ENCODE results near the gene PDZK1IP1. TPM values are rescaled to one million over a fixed set of nuclear protein-coding genes. Genes with fewer than 3 reads are reported as not detected.
"Not testable (repeated sequence)": the region's sequence is repeated elsewhere in the genome, so short reads cannot be mapped to it uniquely, and the experiment has no call there.

PDZK1IP1 gene
- total and polyA plus RNA-seq, 2 donors (not counting 1 experiment from before 2014, with no cell fraction given), result 0.21 TPM; not detected in 1

DNA sequence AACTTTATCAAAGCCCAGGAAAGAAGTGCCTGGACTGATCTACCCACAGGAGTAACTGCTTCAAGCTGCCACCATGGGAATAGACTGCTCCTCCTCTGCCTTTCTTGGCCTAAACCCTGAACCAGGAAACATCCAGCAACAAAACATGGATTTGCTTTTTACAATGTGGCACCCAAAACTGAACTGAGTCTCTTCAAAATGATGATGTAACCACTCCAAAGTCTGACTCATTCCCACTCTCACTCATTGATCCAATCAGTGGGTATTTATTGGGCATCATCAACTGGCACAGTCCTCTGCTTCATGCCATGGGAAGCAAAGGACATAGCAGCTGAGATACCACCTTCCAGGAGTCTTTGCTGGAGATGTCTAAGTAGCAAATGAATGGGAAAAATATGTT, 29.1 kb downstream of the PDZK1IP1 start:
- Histone ChIP-seq H3K4me3 (ENCODE audit: control extremely low read depth in 1 of 5, extremely low read depth in 1 of 5, insufficient read depth in 1 of 5, low read depth in 2 of 5, low read length in 4 of 5) (no peak overlapping the region), H3K27me3 (replicated peaks in 1 of 4; ENCODE audit: control extremely low read depth in 1 of 4, control insufficient read depth in 3 of 4, insufficient read depth in 4 of 4, low read length in 3 of 4) (no peaks in the 10 kb centered on the region), H3K36me3 (replicated peaks in 1 of 2; ENCODE audit: control extremely low read depth in 1 of 2, control insufficient read depth in 1 of 2, extremely low read depth in 1 of 2, insufficient read depth in 2 of 2, low read length in 1 of 2) (no peaks in the 10 kb centered on the region), H3K4me2 (replicated peaks; ENCODE audit: low read depth, low read length, poor library complexity, severe bottlenecking) (no peak overlapping the region), H4K20me1 (ENCODE audit: control insufficient read depth, insufficient read depth, low read length, poor library complexity, severe bottlenecking) (no peaks in the 10 kb centered on the region), H3K9me3 (ENCODE audit: control extremely low read depth in 1 of 3, control insufficient read depth in 2 of 3, insufficient read depth in 1 of 3, low read length in 2 of 3) (no peaks in the 10 kb centered on the region), H3K79me2 (ENCODE audit: control insufficient read depth, insufficient read depth, low read length) (no peaks in the 10 kb centered on the region), H2AFZ (ENCODE audit: insufficient read depth, low read depth, low read length, poor library complexity, severe bottlenecking) (no peak overlapping the region), H3K4me1 (ENCODE audit: control insufficient read depth in 2 of 2, insufficient read depth in 2 of 2, low read length in 2 of 2) (no peaks in the 10 kb centered on the region), H3K9ac (ENCODE audit: low read length) (no peak overlapping the region), H3K27ac (ENCODE audit: low read length in 2 of 2) (no peak overlapping the region)
- no peak for TF ChIP-seq EZH2 (IDR thresholded peaks at IDR 0.05; ENCODE audit: borderline replicate concordance, insufficient read depth, low read depth, low read length, poor library complexity, severe bottlenecking)
- TF ChIP-seq, protein P1, sequence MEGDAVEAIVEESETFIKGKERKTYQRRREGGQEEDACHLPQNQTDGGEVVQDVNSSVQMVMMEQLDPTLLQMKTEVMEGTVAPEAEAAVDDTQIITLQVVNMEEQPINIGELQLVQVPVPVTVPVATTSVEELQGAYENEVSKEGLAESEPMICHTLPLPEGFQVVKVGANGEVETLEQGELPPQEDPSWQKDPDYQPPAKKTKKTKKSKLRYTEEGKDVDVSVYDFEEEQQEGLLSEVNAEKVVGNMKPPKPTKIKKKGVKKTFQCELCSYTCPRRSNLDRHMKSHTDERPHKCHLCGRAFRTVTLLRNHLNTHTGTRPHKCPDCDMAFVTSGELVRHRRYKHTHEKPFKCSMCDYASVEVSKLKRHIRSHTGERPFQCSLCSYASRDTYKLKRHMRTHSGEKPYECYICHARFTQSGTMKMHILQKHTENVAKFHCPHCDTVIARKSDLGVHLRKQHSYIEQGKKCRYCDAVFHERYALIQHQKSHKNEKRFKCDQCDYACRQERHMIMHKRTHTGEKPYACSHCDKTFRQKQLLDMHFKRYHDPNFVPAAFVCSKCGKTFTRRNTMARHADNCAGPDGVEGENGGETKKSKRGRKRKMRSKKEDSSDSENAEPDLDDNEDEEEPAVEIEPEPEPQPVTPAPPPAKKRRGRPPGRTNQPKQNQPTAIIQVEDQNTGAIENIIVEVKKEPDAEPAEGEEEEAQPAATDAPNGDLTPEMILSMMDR (IDR thresholded peaks at IDR 0.05), result no peak
- ChIA-PET CTCF (interaction anchor here (2.3 kb wide), 1 partner anchor 19 kb away, joined by 6 read pairs; no protein-coding TSS in a partner anchor), POLR2A (no interaction called here)
- intact Hi-C loops (cut with micrococcal nuclease), result no loop called here
- DNase-seq, result no peak
- Mint-ChIP-seq H3K27me3 (peaks cover 16% of the 10 kb centered on the region), H3K9me3 (ENCODE audit: insufficient read depth) (no peaks in the 10 kb centered on the region), H3K4me1 (no peaks in the 10 kb centered on the region), H3K4me3 (no peak overlapping the region), H3K27ac (no peak overlapping the region)
- no peak for ATAC-seq (ENCODE audit: low read depth)

DNA sequence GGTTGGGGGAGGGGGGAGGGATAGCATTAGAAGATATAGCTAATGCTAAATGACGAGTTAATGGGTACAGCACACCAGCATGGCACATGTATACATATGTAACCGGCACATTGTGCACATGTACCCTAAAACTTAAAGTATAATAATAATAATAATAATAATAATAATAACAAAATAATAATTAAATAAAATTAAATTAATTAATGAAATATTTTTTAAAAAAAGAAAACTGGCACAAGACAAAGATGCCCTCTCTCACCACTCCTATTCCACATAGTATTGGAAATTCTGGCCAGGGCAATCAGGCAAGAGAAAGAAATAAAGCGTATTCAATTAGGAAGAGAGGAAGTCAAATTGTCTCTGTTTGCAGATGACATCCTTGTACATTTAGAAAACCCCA, 31.9 kb downstream of the PDZK1IP1 start:
- WGBS (ENCODE audit: insufficient coverage), result no CpG with 5 or more reads among the region's 3 CpGs
- CTCF ChIA-PET, result not testable (repeated sequence)

DNA sequence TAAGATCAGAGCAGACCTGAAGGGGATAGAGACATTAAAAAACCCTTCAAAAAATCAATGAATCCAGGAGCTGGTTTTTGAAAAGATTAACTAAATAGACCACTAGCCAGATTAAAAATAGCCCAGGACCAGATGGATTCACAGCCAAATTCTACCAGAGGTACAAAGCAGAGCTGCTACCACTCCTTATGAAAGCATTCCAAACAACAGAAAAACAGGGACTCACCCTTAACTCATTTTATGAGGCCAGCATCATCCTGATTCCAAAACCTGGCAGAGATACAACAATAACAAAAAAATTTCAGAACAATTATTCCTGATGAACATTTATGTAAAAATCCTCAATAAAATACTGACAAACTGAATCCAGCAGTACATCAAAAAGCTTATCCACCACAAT, 33.4 kb downstream of the PDZK1IP1 start:
- ATAC-seq (ENCODE audit: low read depth); POLR2A ChIA-PET: not testable (repeated sequence)

More for the DNA sequence above, 31.9 kb downstream of the PDZK1IP1 start:
- H3K9me3 Mint-ChIP-seq (ENCODE audit: insufficient read depth); ATAC-seq (ENCODE audit: low read depth); H3K27me3 ChIP-seq (replicated peaks in 1 of 4; ENCODE audit: control extremely low read depth in 1 of 4, control insufficient read depth in 3 of 4, insufficient read depth in 4 of 4, low read length in 3 of 4); POLR2A ChIA-PET; H3K4me1 ChIP-seq (ENCODE audit: control insufficient read depth in 2 of 2, insufficient read depth in 2 of 2, low read length in 2 of 2); H4K20me1 ChIP-seq (ENCODE audit: control insufficient read depth, insufficient read depth, low read length, poor library complexity, severe bottlenecking); H3K27ac Mint-ChIP-seq; H2AFZ ChIP-seq (ENCODE audit: insufficient read depth, low read depth, low read length, poor library complexity, severe bottlenecking); H3K79me2 ChIP-seq (ENCODE audit: control insufficient read depth, insufficient read depth, low read length); H3K9me3 ChIP-seq (ENCODE audit: control extremely low read depth in 1 of 3, control insufficient read depth in 2 of 3, insufficient read depth in 1 of 3, low read length in 2 of 3); H3K4me3 Mint-ChIP-seq; DNase-seq; H3K4me2 ChIP-seq (replicated peaks; ENCODE audit: low read depth, low read length, poor library complexity, severe bottlenecking); H3K4me3 ChIP-seq (ENCODE audit: control extremely low read depth in 1 of 5, extremely low read depth in 1 of 5, insufficient read depth in 1 of 5, low read depth in 2 of 5, low read length in 4 of 5); H3K9ac ChIP-seq (ENCODE audit: low read length); H3K36me3 ChIP-seq (replicated peaks in 1 of 2; ENCODE audit: control extremely low read depth in 1 of 2, control insufficient read depth in 1 of 2, extremely low read depth in 1 of 2, insufficient read depth in 2 of 2, low read length in 1 of 2); H3K4me1 Mint-ChIP-seq; intact Hi-C loops (cut with micrococcal nuclease); H3K27ac ChIP-seq (ENCODE audit: low read length in 2 of 2): not testable (repeated sequence)
- peaks cover 22% of the 10 kb centered on the region for H3K27me3 Mint-ChIP-seq

More for the DNA sequence above, 33.4 kb downstream of the PDZK1IP1 start:
- H3K27ac Mint-ChIP-seq; H4K20me1 ChIP-seq (ENCODE audit: control insufficient read depth, insufficient read depth, low read length, poor library complexity, severe bottlenecking); H3K9me3 ChIP-seq (ENCODE audit: control extremely low read depth in 1 of 3, control insufficient read depth in 2 of 3, insufficient read depth in 1 of 3, low read length in 2 of 3); H3K9me3 Mint-ChIP-seq (ENCODE audit: insufficient read depth); DNase-seq; H3K4me3 ChIP-seq (ENCODE audit: control extremely low read depth in 1 of 5, extremely low read depth in 1 of 5, insufficient read depth in 1 of 5, low read depth in 2 of 5, low read length in 4 of 5); H3K4me1 ChIP-seq (ENCODE audit: control insufficient read depth in 2 of 2, insufficient read depth in 2 of 2, low read length in 2 of 2); H3K79me2 ChIP-seq (ENCODE audit: control insufficient read depth, insufficient read depth, low read length); H3K36me3 ChIP-seq (replicated peaks in 1 of 2; ENCODE audit: control extremely low read depth in 1 of 2, control insufficient read depth in 1 of 2, extremely low read depth in 1 of 2, insufficient read depth in 2 of 2, low read length in 1 of 2); H3K4me1 Mint-ChIP-seq; H3K4me3 Mint-ChIP-seq; H3K9ac ChIP-seq (ENCODE audit: low read length); H3K27me3 ChIP-seq (replicated peaks in 1 of 4; ENCODE audit: control extremely low read depth in 1 of 4, control insufficient read depth in 3 of 4, insufficient read depth in 4 of 4, low read length in 3 of 4); H2AFZ ChIP-seq (ENCODE audit: insufficient read depth, low read depth, low read length, poor library complexity, severe bottlenecking); H3K4me2 ChIP-seq (replicated peaks; ENCODE audit: low read depth, low read length, poor library complexity, severe bottlenecking); H3K27ac ChIP-seq (ENCODE audit: low read length in 2 of 2); CTCF ChIA-PET; intact Hi-C loops (cut with micrococcal nuclease): not testable (repeated sequence)
- peaks cover 25% of the 10 kb centered on the region for H3K27me3 Mint-ChIP-seq
